ENCODE measurements around the gene C2orf68.
"Not testable (repeated sequence)": the region's sequence is repeated elsewhere in the genome, so short reads cannot be mapped to it uniquely, and the experiment has no call there.

The C2orf68 gene, protein sequence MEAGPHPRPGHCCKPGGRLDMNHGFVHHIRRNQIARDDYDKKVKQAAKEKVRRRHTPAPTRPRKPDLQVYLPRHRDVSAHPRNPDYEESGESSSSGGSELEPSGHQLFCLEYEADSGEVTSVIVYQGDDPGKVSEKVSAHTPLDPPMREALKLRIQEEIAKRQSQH

DNA sequence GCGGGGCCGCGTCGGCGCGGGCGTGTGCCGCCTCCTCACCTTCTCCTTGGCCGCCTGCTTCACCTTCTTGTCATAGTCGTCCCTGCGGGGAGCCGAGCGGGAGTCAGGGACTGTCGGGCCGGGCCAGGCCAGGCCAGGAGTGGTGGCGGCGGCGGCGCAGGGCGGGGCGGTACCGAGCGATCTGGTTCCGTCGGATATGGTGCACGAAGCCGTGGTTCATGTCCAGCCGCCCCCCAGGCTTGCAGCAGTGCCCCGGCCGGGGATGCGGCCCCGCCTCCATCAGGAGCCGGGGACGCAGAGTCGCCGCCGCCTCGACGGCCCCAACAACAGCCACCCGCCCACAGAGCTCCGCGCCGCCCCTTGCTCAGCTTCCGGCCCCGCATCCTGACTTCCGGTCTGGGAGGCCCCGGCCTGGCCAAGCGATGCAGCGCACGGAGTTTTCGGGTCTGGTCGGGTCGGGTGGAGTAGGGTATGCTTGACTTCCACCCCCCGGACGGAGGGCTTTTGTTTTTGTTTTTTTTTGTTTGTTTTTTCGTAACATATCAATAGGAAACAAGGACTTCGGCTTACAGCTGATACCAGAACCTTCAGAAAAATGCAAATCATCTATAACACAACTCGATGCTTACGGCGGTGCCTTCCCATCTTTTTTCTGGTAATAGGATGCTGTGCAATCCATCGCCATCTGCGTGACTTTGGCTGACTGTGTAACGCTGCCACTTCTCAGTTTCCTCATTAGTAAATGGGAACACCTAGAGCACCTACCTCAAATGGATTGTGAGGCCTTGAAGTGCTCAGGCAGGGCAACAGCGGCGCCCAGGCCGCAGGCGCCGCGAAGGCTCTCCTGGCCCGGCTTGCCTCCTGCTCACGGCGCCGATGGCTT is at the start of gene C2orf68:
Gene C2orf68, minus strand, starts transcription at position 362 of the 883 bp plus-strand sequence. Its CDS starts 82 bp downstream, at position 280.
- DNase-seq, result peak; percentile 79

DNA sequence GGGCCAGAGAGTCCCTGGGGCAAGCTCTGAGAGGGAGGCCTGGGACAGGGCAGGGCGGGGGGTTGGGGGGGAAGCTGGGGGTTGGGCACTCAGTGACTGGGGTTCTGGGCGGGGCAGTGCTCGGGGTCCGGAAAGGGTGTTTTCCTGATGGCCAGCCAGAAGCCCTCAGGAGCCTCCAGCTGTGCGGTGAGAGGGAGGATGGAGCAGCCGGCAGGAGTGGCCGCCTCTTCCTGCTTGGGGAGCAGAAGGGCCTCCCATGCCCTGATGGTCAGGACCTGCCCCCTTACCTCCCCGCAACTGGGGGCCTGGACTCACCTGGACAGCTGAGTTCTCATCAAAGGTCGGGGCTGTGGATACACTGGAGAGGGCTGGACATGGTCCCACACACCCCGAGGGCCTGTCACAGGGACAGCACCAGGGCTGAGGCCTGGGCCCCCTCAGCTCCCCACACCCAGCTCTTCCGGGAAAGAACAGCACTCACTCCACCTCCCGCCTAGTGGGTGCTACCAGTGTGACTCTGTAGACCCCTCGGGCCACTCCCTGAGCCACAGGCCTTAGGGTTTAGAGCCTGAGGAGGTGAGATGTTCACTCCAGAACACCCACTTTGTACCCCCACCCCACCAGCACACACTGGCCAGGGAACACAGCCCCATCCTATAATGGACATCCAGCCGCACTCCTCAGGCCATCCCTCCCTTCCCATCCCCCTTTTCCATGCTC is 49.4 kb upstream of the C2orf68 start:
- DNase-seq, result no peak

DNA sequence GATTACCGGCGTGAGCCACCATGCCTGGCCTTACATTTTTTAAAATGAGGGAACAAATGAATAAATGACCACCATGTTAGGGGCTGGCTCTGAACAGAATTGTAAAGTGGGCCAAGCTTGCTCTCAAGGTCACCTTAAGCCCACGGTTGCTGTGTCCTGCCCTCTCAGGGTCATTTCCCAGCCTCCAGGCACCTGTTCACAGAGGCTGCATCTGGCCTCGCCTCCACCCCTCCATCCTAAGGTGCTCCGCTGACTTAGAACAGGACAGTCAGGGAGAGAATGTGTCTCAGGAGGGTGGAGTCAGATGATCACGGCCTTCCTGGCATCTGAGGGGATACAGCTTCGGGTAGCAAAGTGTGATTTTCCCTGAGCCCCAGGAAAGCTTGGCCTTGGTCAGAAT is 48.9 kb upstream of the C2orf68 start:
- DNase-seq, result no peak

DNA sequence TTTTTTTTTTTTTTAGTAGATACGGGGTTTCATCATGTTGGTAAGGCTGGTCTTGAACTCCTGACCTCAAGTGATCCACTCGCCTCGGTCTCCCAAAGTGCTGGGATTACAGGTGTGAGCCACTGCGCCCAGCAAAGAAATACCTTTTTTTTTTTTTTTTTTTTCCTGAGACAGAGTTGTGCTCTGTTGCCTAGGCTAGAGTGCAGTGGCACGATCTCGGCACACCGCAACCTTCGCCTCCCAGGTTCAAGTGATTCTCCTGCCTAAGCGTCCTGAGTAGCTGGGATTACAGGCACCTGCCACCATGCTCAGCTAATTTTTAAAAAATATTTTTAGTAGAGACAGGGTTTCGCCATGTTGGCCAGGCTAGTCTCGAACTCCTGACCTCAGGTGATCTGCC is 48.4 kb upstream of the C2orf68 start:
- not testable (repeated sequence) for DNase-seq

DNA sequence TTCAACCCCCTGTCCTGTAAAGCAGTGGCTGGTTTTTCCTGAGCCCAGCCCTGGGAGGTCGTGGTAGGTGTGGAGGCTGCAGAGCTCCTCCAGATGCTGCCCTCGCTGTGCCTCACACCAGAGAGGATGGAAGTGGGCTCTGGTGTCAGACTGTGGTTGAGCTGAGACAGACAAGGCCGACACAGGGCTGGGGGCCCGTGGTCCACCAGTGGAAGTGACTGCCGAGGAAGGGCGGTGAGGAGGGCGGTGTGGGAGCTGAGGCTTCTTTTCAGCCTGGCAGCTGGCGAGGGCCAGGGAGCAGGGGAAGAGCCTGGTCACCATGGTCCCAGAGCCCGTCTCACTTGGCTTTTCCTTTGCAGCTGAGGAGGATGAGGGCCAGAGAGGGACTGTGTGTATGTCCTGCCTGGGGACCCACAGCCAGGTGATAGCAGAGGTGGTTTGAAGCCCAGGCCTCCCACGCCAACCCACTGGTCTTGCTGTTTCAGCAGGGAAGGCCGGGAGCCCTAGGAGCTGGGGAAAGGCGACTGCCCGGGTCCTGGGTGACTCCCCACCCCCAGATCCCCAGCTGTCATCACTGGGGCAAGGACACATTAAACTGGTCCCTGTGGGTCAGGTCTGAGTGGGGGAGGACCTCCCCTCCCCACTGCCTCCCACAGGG is 47.6 kb upstream of the C2orf68 start:
- no peak for DNase-seq

DNA sequence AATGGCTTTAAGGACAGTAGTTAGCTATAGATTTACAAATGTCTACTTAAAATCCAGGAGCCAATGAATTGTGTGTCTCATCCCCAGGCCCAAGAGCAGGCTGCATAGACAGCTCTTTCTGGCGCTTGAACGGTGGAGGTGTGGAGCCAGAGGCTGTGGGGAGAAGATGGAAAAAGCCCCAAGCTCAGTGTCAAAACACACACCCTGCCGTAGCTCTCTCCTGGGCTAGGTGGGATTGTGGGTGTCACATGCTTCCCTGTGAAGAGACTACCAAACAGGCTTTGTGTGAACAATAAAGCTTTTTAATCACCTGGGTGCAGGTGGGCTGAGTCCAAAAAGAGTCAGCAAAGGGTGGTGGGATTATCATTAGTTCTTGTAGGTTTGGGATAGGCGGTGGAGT is 45.5 kb upstream of the C2orf68 start:
- DNase-seq, result not testable (repeated sequence)

DNA sequence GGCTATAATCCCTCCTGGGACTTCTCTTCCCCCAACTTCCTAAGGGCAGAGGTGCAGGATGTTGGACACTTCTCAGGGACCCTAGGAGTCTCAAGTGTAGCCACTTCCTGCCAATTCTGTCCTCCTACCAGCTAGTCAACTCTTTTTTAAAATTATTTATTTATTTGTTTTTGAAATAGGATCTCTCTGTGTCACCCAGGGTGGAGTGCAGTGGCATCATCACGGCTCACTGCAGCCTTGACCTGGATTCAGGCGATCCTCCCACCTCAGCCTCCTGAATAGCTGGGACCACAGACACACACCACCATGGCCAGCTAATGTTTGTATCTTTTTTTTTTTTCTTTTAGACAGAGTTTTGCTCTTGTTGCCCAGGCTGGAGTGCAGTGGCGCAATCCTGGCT is 44.6 kb upstream of the C2orf68 start:
- no peak for DNase-seq

DNA sequence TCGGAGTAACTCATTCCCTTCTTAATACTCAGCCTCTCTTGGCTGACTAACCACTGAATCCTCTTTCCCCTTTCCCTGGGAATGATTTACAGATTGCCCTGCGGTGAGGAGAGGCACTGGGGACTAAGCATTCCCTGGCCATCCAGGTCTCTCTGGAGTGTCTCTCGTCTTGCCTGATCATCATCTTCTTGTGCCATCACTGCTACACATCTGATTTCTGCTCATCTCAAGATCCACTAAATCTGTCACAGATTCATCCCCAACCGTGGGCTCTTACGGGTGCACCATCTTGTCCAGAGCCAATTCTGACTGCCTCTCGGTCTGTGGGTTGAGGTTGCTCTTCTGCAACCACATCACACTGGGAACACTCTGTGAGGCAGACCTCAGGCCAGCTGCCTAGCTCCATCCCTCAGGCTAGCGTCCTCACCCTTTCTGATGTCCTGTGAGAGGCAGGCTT is 44.1 kb upstream of the C2orf68 start:
- DNase-seq, result no peak

DNA sequence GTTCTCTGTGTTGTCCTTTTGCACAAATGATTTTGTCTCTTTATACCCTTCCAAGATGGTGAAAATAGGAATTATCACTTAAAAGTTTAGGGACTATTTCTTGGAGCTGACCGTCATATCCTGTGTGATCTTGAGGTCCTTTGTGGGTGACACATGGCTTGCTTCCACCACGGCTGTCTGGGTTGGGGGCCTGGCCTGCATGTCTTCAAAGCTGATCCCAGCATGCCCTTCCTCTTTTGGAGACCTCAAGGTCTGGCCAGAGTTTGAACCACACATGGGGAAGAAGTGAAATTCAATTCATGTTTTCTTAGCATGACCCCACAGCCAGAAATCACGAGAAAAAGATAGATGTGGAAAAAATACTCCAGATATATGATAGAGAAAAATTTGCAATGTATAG is 42.1 kb upstream of the C2orf68 start:
- DNase-seq, result no peak

DNA sequence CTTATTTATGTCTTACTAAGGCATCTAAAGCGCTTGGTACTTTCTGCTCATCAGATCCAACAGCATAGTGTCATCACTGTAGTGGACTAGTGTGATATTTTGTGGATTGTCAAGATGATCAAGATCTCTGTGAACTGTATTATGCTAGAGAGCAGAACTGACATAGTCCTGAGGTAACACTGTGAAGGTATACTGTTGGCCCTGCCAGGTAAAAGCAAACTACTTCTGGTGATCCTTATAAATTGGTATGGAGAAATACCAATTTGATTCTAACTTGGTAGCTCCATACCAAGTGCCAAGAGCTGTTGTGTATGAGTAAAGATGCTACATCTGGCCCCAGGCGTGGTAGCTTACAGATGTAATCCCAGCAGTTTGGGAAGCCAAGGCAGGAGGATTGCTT is 40.2 kb upstream of the C2orf68 start:
- DNase-seq, result no peak

DNA sequence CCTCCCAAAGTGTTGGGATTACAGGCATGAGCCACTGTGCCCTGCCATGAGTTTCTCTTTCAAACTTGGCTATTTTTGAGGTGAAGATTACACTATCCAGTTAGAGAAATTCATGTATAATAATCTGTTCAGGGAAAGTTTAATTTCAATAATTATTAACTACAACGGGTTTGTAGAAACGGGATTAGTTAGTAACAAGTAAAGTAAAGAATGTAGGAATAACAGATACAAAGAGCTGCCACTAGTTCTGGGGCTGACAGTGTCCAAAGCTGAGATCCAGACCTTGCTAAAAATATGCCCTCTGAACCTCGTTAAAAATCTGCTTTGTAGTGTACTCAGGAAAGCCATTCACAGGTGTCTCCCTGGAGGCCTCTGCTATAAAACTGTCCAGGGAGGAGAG is 39.2 kb upstream of the C2orf68 start:
- DNase-seq, result no peak

DNA sequence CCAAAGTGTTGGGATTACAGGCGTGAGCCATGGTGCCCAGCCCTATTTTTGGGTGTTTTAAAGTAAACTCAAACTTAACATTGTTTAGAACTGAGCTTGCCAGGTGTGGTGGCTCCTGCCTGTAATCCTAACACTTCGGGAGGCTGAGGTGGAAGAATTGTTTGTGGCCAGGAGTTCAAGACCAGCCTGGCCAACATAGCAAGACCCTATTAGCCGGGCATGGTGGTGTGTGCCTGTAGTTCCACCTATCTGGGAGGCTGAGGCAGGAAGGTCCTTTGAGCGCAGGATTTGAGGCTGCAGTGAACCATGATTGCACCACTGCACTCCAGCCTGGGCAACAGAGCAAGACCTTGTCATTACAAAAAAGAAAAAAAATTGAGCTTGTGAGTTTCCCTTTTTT is 38.6 kb upstream of the C2orf68 start:
- no peak for DNase-seq

DNA sequence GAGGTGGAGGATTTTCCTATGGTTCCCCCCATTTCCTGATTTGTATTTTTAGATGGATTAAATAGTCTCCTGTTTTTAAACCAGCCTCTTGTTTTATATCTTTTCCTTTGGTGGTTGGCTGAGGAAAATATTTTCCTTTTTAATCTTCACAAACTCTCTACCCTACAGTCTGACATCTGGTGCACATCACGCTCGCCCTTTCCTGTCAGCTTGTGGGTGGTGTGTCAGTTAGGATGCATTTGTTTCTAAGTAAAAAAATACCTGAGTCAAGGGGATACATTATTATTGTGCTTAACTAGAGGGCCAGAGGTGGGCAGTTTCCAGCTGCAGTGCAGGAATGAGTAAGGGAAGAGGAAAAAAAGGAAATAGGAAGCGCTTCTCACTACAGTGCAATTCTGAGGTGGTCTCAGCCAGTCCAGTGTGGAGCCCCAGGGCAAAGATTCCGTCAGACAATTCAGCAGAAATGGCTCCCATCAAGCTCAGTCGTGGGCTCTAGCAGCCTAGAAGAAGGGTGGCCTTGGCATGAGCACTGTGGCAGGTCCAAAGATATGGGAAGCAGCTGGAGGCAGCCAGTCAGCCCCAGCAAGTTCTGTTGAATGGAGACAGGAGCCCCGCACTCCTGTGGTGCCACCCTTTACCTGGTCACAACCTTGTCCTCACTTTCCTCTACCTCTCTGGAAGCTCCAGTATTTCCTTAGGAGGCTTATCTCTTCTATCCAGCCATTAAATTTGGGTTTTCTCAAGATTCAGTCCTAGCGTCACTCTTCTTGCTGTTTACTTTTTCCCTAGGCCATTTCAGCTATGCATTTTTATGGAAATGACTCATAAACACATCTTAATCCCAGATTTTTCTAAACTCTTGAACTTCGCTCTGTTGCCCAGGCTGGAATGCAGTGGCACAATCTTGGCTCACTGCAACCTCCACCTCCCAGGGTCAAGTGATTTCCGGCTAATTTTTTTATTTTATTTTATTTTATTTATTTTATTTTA is 37.6 kb upstream of the C2orf68 start:
- no peak for DNase-seq

DNA sequence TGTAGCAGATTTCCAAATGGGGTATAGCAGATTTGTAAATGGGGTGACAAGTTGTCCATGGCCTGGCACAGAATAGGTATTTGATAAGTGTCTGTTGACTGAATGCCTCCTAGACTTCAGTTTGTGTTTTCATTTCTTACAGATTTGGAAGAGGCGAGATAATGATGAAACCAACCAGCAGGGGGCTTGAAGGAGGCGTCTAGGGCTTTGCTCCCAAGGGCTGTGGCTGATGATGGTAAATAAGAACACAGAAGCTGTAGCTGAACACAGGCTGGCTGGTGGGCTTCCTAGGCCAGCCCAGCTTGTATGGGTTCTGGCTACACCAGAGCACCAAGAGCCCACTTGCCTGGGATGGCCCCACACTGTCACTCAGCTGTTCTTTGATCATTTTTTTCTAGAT is 36.8 kb upstream of the C2orf68 start:
- DNase-seq, result no peak

DNA sequence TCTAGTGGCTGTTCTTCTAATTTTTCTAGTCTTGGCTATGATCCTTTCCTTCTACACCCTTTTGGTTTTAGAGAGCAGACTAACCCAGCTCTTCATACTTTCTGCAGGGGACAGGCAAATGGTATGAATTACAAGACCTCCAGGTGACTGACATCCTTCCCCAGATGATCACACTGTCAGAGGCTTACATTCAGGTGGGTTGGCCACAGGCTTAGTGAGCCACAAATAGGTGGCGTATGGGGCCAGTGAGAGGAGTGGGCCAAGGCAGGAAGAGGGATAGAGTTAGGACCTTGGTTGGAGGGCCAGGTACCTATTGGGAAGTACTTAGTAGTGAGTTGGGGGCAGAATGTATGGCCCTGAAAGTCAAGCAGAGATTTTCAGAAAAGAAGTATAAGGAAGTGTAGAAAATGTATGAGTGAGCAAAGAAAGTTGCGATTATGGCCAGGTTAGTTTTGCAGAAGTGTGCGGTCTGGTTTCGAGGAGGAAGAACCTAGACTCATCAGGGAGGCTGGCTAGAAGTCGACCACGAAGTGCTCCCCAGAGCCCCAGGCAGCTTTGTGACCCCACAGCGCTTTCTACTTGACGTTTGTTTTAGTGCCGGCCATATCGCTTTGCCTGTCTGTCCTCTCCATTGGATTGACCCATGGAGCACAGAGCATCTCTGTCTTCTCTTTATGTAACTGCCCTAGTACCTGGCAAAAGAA is 36.1 kb upstream of the C2orf68 start:
- DNase-seq, result no peak

DNA sequence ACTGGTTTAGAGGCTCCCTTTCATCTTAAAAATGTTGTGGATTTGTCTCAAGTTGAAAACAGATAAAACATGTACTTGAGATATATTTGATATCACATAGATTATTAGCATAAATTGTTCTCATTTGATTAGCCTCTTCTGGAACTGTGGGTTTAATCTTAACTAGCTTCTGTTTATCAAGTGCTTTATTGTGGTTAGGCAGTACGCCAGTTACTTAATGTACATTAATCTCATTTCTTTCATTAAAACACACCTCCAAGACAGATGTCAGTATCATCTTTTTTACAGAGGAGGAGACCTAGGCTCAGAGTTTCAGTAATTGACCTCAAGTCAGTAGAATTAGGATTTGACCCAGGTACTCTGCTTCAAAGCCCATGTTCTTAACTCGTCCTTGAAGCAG is 34.3 kb upstream of the C2orf68 start:
- no peak for DNase-seq

DNA sequence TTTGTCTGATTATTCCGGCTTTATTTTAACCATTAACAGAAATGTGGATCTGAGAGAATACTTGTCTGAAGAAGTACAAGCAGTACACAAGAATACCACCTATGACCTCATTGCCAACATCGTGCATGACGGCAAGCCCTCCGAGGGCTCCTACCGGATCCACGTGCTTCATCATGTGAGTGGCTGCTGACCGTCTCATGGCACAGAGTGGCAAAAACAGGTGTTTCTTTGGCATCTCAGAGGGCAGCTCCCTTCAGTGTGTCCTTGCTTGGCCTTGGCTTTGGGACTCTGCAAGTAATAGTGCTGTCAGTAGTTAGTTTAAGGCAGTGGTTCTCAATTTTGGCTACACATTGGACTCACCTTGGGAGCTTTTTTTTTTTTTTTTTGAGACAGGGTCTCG is 33.0 kb upstream of the C2orf68 start:
- no peak for DNase-seq

DNA sequence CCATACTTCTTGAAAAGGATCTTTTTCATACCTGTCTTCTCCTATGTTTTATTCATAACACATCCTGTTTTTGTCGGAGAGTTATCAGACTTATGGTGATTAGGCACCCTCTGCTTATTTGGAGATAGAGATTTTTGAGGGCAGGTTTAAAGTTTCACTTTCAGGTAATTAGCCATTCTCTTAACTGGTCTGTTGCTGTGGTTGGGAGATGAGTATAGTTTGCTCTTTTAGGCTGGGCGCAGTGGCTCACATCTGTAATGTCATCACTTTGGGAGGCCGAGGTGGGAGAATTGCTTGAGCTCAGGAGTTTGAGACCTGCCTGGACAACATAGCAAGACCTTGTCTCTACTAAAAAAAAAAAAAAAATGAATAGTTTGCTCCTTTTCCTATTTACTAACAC is 30.9 kb upstream of the C2orf68 start:
- DNase-seq, result no peak

DNA sequence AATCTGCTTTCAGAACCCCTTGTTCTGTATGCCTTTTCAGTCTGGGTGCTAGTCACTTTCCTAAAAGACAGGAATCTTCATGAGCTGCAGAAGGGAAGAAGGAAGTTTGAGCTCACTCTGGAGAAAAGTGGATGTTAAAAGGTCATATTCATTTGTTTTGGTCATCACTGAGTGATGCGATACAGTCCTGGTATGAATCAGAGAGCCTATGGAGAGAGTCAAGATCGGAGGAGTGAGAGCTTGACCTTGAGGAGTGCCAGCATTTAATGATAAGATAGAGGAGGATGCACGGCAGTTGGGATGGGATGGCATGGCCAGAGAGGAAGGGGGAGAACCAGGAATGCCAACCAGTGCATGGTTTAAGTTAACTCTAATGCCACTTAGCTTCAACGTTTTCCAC is 23.8 kb upstream of the C2orf68 start:
- DNase-seq, result no peak

DNA sequence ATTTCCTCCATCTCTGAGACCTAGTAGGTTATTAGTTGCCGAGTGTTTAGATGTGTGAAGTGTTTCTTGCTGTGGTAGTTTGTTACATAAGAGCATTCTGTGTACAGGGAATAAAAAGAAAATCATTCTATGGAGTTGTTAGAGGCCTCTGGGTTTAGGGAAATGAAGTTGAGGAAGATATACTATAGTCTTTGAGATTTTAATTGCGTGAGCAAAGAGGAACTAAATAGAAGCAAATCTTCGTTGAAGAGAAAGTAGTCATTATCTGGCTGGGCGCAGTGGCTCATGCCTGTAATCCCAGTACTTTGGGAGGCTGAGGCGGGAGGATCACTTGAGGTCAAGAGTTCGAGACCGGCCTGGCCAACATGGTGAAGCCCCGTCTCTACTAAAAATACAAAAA is 23.1 kb upstream of the C2orf68 start:
- DNase-seq, result no peak

DNA sequence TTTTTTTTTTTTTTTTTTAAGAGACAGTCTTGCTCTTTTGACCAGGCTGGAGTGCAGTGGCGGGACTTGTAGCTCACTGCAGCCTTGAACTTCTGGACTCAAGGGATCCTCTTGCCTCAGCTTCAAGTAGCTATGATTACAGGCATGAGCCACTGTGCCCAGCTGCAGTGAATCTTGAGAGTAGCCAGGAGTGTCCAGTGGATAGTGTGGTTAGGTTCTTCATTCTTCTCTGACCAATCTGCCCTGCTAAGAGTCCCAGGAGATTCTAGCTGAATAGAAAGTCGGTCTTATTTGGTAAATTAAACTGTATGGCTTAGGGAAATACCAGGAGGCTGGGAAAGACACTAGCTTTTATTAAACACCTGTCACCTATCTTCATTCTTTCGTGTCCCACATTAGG is 19.4 kb upstream of the C2orf68 start:
- no peak for DNase-seq

Data from NCI-H1436 (cell line).